DND-41 (cell line): Measurements from ENCODE around the gene MVD.

Experiments used
- ATAC-seq: fragments of 200-7000 bp; cut with Tn5 transposase; 3 replicates; pipeline ENCODE4 v1.9.1; 2021; ENCODE audit warnings: low read depth; ENCODE audit not compliant: insufficient read depth
- DNase-seq: peaks from one replicate; pipeline ENCODE4 v3.0.0-alpha.2; 2020
- H2AFZ ChIP-seq: 2 replicates; pipeline ENCODE4 v1.6.0; 2012; ENCODE audit warnings: low read depth, low read length
- H3K27ac ChIP-seq: 2 replicates; pipeline ENCODE4 v1.5.1; 2012; ENCODE audit warnings: low read length, inconsistent platforms
- H3K27me3 ChIP-seq: fragments of 200-600 bp; sonication (generic); 2 replicates; pipeline ENCODE4 v1.6.0; 2012; ENCODE audit warnings: low read length, mild to moderate bottlenecking, inconsistent platforms; ENCODE audit not compliant: insufficient read depth, poor library complexity
- H3K36me3 ChIP-seq: 2 replicates; pipeline ENCODE4 v1.5.1; 2012; ENCODE audit warnings: low read length, inconsistent platforms; ENCODE audit not compliant: insufficient read depth
- H3K4me1 ChIP-seq: 2 replicates; pipeline ENCODE4 v1.5.1; 2012; ENCODE audit warnings: mild to moderate bottlenecking, low read length; ENCODE audit not compliant: insufficient read depth
- H3K4me2 ChIP-seq: 2 replicates; pipeline ENCODE4 v1.6.0; 2012; ENCODE audit warnings: mild to moderate bottlenecking, moderate library complexity, low read length, inconsistent platforms; ENCODE audit not compliant: insufficient read depth
- H3K4me3 ChIP-seq, 2 experiments: fragments of 200-600 bp in 1 of 2; shearing (Covaris generic) in 1 of 2; 2 replicates each; pipeline ENCODE4 v1.5.1; 2012 to 2016; ENCODE audit warnings: inconsistent platforms in 2 of 2, low read length in 2 of 2, mild to moderate bottlenecking in 2 of 2, low read depth in 1 of 2, moderate library complexity in 1 of 2
- H3K79me2 ChIP-seq: 2 replicates; pipeline ENCODE4 v1.6.0; 2012; ENCODE audit warnings: low read length, inconsistent platforms; ENCODE audit not compliant: insufficient read depth
- H3K9ac ChIP-seq: 2 replicates; pipeline ENCODE4 v1.6.0; 2012; ENCODE audit warnings: low read depth, mild to moderate bottlenecking, inconsistent platforms, low read length, moderate library complexity
- H3K9me3 ChIP-seq: 2 replicates; pipeline ENCODE4 v1.5.1; 2012; ENCODE audit warnings: low read length, moderate library complexity, mild to moderate bottlenecking, inconsistent platforms; ENCODE audit not compliant: insufficient read depth, severe bottlenecking
- H4K20me1 ChIP-seq: 2 replicates; pipeline ENCODE4 v1.6.0; 2012; ENCODE audit warnings: low read length; ENCODE audit not compliant: insufficient read depth
- EZH2 ChIP-seq: IDR thresholded peaks from 3 replicates; pipeline ENCODE4 v1.6.1; 2012; ENCODE audit warnings: borderline replicate concordance, low read depth, mild to moderate bottlenecking, moderate library complexity, low read length, inconsistent platforms; ENCODE audit not compliant: severe bottlenecking
- TF ChIP-seq, protein P1 (sequence below): IDR thresholded peaks from 2 replicates; pipeline ENCODE4 v1.5.1; 2012; ENCODE audit warnings: borderline replicate concordance, low read length, moderate library complexity, mild to moderate bottlenecking; ENCODE audit not compliant: poor library complexity, severe bottlenecking; ENCODE audit errors: extremely low read depth

Gene MVD

GRCh38 chr16:88705076-88705684 lies 42.3 kb upstream of the MVD start:
- H3K4me3 ChIP-seq, result peak overlapping the region; percentile 94 to 100; a peak in 3 of 4 replicates
- peak overlapping the region; percentile 100 for H3K4me2 ChIP-seq
- no peak overlapping the region for H2AFZ ChIP-seq
- peak overlapping the region; percentile 89 for H3K9ac ChIP-seq
- no peaks in the 10 kb centered on the region for H3K9me3 ChIP-seq
- no peak for DNase-seq
- H3K4me1 ChIP-seq, result peaks cover 79% of the 10 kb centered on the region
- H3K27ac ChIP-seq, result peak overlapping the region; percentile 57
- peak; percentile 21 for TF ChIP-seq EZH2
- TF ChIP-seq, protein P1, sequence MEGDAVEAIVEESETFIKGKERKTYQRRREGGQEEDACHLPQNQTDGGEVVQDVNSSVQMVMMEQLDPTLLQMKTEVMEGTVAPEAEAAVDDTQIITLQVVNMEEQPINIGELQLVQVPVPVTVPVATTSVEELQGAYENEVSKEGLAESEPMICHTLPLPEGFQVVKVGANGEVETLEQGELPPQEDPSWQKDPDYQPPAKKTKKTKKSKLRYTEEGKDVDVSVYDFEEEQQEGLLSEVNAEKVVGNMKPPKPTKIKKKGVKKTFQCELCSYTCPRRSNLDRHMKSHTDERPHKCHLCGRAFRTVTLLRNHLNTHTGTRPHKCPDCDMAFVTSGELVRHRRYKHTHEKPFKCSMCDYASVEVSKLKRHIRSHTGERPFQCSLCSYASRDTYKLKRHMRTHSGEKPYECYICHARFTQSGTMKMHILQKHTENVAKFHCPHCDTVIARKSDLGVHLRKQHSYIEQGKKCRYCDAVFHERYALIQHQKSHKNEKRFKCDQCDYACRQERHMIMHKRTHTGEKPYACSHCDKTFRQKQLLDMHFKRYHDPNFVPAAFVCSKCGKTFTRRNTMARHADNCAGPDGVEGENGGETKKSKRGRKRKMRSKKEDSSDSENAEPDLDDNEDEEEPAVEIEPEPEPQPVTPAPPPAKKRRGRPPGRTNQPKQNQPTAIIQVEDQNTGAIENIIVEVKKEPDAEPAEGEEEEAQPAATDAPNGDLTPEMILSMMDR, result no peak
- H3K36me3 ChIP-seq, result peaks cover 23% of the 10 kb centered on the region
- H4K20me1 ChIP-seq, result peaks cover 34% of the 10 kb centered on the region
- no peak for ATAC-seq
- H3K27me3 ChIP-seq, result no peaks in the 10 kb centered on the region
- H3K79me2 ChIP-seq, result peaks cover 94% of the 10 kb centered on the region

DNA sequence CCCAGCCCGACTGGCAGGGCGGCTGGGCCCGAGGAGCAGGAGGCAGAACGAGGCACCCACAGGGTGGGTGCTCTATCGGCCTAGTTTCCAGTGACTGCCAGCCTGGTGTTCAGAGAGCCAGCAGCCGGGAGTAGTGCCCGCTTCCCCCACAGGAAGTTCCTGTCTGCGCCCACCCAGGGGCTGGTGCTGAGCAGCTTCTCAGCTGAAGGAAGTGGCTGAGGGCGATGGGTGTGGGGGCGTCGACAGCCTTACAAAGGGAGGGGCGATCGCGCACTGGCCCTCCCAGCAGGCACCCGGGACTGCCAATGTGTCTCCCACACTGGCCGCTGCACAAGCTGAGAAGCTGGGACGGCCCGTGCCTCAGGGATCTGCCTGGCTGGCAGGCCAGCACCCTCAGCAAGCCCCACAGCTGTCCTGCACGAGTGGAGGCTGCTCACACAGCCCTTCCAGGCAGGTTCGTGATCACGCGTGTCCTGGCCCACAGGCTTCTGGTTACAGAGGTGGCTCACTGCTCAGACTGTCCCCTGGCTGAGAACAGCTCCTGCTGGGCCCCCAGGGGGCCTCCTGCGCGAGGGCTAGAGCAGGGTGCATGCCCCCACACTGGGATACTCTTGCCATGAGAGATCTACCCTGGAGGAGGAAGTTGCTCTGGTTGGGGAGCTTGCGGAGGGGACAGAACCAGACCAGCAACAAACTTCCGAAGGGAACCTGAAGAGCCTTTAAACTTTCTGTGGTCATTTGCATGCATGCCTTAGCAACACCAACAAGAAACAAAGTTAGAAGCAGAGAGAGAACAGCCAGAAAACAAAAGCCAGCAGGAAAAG lies 40.8 kb upstream of the MVD start:
- H3K27me3 ChIP-seq, result no peaks in the 10 kb centered on the region
- ATAC-seq (peak; percentile 79), DNase-seq (peak; percentile 93)
- H3K27ac ChIP-seq, result peak overlapping the region; percentile 98
- peak overlapping the region; percentile 78 for H3K9ac ChIP-seq
- H3K36me3 ChIP-seq, result peaks cover 31% of the 10 kb centered on the region
- H3K9me3 ChIP-seq, result no peaks in the 10 kb centered on the region
- peaks cover 80% of the 10 kb centered on the region for H3K4me1 ChIP-seq
- peaks cover 84% of the 10 kb centered on the region for H3K79me2 ChIP-seq
- H3K4me3 ChIP-seq, result peak overlapping the region; percentile 21 to 58; a peak in 3 of 4 replicates
- peaks cover 37% of the 10 kb centered on the region for H4K20me1 ChIP-seq
- TF ChIP-seq, protein P1, result no peak
- TF ChIP-seq EZH2, result no peak
- H2AFZ ChIP-seq, result peak overlapping the region; percentile 63
- peak overlapping the region; percentile 100 for H3K4me2 ChIP-seq

GRCh38 chr16:88702371-88703210 lies 39.7 kb upstream of the MVD start:
- no peaks in the 10 kb centered on the region for H3K9me3 ChIP-seq
- no peaks in the 10 kb centered on the region for H3K27me3 ChIP-seq
- ATAC-seq (no peak), DNase-seq (no peak)
- H3K36me3 ChIP-seq, result peaks cover 42% of the 10 kb centered on the region
- H3K4me2 ChIP-seq, result peak overlapping the region; percentile 100
- TF ChIP-seq EZH2, result no peak
- TF ChIP-seq, protein P1, result no peak
- H3K4me3 ChIP-seq, result peak overlapping the region; percentile 21 to 58; a peak in 3 of 4 replicates
- peaks cover 33% of the 10 kb centered on the region for H4K20me1 ChIP-seq
- H3K4me1 ChIP-seq, result peaks cover 69% of the 10 kb centered on the region
- H3K27ac ChIP-seq, result peak overlapping the region; percentile 98
- H2AFZ ChIP-seq, result no peak overlapping the region
- peak overlapping the region; percentile 78 for H3K9ac ChIP-seq
- peaks cover 74% of the 10 kb centered on the region for H3K79me2 ChIP-seq
